Neural crest cell (in vitro differentiated cells): ENCODE results near the gene GABRR2. TPM values are rescaled to one million over a fixed set of nuclear protein-coding genes. Genes with fewer than 3 reads are reported as not detected.
A peak's percentile ranks its signal among the peaks of the same experiment; 100 is the strongest.

Experiments
- DNase-seq: peaks from one replicate; pipeline ENCODE4 v3.0.0; 2021; ENCODE audit warnings: low read depth, mixed read lengths, low spot score
- H3K27ac Mint-ChIP-seq: one replicate; pipeline ENCODE4 v1.8.0; 2021; ENCODE audit warnings: mild to moderate bottlenecking, mixed read lengths; ENCODE audit not compliant: unreplicated experiment
- H3K27me3 Mint-ChIP-seq: 2 replicates; pipeline ENCODE4 v1.8.0; 2021; ENCODE audit warnings: low read depth, mild to moderate bottlenecking, mixed read lengths
- H3K36me3 Mint-ChIP-seq: 2 replicates; pipeline ENCODE4 v1.8.0; 2021; ENCODE audit warnings: low read depth, mild to moderate bottlenecking, mixed read lengths
- H3K4me1 Mint-ChIP-seq: 2 replicates; pipeline ENCODE4 v1.8.0; 2021; ENCODE audit warnings: mixed read lengths
- H3K4me3 Mint-ChIP-seq: one replicate; pipeline ENCODE4 v1.8.0; 2021; ENCODE audit warnings: mild to moderate bottlenecking, mixed read lengths
- H3K9me3 Mint-ChIP-seq: 2 replicates; pipeline ENCODE4 v1.8.0; 2021; ENCODE audit warnings: mixed read lengths
- total RNA-seq: library from RNA; stranded (reverse); gene quantifications from 2 replicates; pipeline ENCODE4 v1.2.1, GENCODE V29; 2021
- TF ChIP-seq, protein P1 (sequence below): fragments of 200-600 bp; sonication (generic); conservative IDR thresholded peaks from 2 replicates; pipeline ENCODE4 v1.5.0; 2021; ENCODE audit warnings: antibody characterized with exemption, mild to moderate bottlenecking

The GABRR2 gene
- total RNA-seq, 1 donor from 2014 or later, result 0.51 TPM

DNA sequence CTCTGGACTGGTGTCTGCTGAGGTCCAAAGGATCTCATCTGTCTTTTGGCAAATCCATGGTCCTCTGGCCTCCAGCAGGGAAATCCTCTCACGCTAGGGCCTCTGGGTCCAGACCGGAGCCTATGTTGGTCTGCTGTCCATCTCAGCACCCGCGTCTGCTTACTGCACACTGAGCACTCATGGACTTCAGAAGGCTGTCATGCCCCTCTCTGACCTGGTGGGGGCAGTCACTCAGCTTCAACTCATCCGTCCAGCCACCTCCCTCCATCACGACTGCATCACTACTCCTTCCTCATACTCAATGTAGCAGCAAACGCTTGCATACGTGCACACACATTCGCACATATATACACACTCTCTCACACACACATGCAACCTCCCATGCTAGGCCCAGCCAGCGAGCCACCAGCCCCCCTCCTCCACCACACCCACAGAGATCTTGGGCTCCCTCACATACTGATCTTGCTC lies 33.3 kb downstream of the GABRR2 start:
- TF ChIP-seq, protein P1, sequence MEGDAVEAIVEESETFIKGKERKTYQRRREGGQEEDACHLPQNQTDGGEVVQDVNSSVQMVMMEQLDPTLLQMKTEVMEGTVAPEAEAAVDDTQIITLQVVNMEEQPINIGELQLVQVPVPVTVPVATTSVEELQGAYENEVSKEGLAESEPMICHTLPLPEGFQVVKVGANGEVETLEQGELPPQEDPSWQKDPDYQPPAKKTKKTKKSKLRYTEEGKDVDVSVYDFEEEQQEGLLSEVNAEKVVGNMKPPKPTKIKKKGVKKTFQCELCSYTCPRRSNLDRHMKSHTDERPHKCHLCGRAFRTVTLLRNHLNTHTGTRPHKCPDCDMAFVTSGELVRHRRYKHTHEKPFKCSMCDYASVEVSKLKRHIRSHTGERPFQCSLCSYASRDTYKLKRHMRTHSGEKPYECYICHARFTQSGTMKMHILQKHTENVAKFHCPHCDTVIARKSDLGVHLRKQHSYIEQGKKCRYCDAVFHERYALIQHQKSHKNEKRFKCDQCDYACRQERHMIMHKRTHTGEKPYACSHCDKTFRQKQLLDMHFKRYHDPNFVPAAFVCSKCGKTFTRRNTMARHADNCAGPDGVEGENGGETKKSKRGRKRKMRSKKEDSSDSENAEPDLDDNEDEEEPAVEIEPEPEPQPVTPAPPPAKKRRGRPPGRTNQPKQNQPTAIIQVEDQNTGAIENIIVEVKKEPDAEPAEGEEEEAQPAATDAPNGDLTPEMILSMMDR, result peak; percentile 54

DNA sequence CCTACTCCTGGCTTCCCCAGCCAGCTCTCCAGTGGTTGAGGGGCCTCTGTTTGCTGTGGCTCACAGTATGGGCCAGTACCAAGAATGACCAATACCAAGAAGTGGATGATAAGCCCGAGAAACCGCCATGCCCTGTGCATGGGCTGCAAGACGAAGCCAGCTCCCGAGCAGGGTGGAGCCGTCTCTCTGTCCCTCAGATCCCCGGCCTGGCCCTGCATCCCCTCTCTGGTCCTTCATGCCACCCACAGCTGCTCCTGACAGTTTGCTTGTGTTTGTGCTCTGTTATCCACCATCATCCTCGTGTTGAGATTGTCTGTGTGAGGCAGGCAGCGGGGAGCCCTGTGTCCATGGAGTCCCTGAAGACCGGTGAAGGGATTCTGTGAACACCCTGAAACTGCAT lies 36.1 kb downstream of the GABRR2 start:
- DNase-seq, result no peak
- Mint-ChIP-seq H3K9me3 (no peaks in the 10 kb centered on the region), H3K36me3 (no peaks in the 10 kb centered on the region), H3K4me3 (no peak overlapping the region), H3K4me1 (no peaks in the 10 kb centered on the region), H3K27me3 (no peaks in the 10 kb centered on the region), H3K27ac (no peak overlapping the region)
- TF ChIP-seq, protein P1, result no peak

More for the DNA sequence above, 33.3 kb downstream of the GABRR2 start:
- Mint-ChIP-seq H3K9me3 (no peaks in the 10 kb centered on the region), H3K27ac (no peak overlapping the region), H3K4me1 (no peaks in the 10 kb centered on the region), H3K36me3 (no peaks in the 10 kb centered on the region), H3K4me3 (no peak overlapping the region), H3K27me3 (no peaks in the 10 kb centered on the region)
- peak; percentile 25 for DNase-seq

DNA sequence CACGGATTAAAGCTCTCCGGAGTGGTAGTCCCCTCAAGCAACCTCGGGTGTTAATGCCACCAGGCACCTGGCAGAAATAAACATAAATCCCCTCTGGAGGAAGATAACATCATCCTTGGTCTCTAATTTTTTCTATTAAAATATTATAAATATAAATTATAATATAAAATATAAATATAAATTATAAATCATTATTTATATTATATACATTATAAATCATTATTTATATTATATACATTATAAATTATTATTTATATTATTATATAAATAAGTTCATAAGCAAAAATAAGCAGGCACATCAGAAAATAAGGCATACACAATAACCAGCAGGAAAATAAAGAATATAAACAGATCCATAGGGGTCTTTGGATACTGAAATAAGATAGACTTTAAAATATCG lies 39.2 kb downstream of the GABRR2 start:
- no peak for DNase-seq
- H3K27ac Mint-ChIP-seq, result no peak overlapping the region
- TF ChIP-seq, protein P1, result no peak
- H3K27me3 Mint-ChIP-seq, result no peaks in the 10 kb centered on the region
- no peaks in the 10 kb centered on the region for H3K9me3 Mint-ChIP-seq
- no peaks in the 10 kb centered on the region for H3K36me3 Mint-ChIP-seq
- no peaks in the 10 kb centered on the region for H3K4me1 Mint-ChIP-seq
- no peak overlapping the region for H3K4me3 Mint-ChIP-seq

DNA sequence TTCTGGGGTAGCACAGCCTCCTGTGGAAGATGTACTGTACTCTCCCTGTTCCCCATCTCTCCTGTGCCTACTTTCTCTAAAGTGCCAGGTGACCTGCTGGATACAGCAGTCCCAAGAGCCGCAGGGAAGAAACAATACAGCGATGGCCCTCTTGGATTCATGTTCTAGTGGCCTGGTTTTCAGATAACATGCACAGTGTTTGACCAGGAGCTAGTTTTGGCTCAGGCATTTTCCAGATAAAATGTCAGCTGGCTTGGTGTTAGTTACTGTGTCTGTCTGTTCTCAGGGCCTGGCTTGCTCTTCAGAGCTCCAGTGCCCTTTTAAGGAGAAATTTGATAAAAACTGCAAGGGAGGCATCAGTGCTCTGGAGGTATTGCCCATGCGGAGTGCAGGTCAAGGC lies 41.3 kb downstream of the GABRR2 start:
- Mint-ChIP-seq H3K36me3 (no peaks in the 10 kb centered on the region), H3K4me3 (no peak overlapping the region), H3K4me1 (no peaks in the 10 kb centered on the region), H3K27me3 (no peaks in the 10 kb centered on the region), H3K9me3 (no peaks in the 10 kb centered on the region), H3K27ac (peak overlapping the region; percentile 12)
- TF ChIP-seq, protein P1, result no peak
- no peak for DNase-seq

DNA sequence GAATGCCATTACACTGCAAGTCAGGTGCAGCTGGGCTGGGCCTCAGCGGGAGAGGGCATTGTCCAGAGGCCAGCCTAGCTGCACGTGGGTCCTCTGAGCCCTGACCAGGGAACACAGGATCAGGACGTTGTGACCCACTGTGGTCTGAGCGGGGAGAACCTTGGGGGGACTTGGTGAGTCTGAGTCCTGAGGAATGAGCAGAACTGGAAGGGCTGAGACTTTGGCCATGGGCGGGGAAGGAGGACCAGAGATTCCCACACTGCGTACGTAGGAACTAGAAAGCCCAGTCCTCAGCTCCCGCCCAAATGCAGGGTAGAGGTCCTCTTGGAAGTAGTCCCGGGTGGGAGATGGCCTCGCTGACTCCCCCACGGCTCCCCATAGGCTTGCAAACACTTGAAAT lies 42.5 kb downstream of the GABRR2 start:
- H3K27me3 Mint-ChIP-seq, result no peaks in the 10 kb centered on the region
- no peak overlapping the region for H3K4me3 Mint-ChIP-seq
- no peaks in the 10 kb centered on the region for H3K9me3 Mint-ChIP-seq
- no peak overlapping the region for H3K27ac Mint-ChIP-seq
- no peak for DNase-seq
- H3K36me3 Mint-ChIP-seq, result no peaks in the 10 kb centered on the region
- TF ChIP-seq, protein P1, result no peak
- no peaks in the 10 kb centered on the region for H3K4me1 Mint-ChIP-seq
